Activated CD4-positive, CD25-positive, alpha-beta regulatory T cell (primary cell): ENCODE data around the gene MYOG.

ENCODE experiments used
- DNase-seq, 4 experiments: peaks; one replicate each; lab custom pipeline; 2025; lab: John Stamatoyannopoulos, UW

MYOG gene

DNA sequence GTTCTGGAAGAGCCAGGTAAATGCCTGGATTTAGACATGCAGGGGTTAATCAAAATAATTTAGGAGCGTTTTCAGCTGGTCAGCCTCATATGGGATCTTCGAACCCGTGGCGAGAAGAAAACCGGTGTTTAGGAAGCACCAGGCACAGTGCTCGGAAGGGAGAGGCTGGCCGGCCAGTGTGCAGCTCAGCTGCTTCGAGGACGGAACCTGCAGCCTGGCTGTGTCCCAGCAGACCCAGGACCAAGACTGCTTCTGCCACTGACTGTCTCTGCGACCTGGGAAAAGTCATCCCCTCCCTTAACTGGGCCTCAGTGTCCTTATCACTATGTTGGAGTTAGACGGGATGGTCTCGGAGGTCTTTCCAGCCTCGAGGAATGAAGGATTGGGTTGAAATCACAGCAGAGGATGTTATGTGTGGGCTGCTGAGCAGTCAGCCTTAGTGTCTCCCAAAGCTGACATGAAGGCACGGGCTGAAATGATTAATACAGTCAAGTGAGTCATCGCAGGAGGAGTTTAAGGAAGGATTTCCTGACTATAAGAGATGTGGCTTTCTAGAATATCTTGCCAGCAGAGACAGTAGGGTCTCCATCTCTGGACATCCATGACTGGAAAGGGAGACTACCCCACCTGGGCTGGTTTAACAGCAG lies 38.7 kb downstream of the MYOG start:
- DNase-seq, result no peak

DNA sequence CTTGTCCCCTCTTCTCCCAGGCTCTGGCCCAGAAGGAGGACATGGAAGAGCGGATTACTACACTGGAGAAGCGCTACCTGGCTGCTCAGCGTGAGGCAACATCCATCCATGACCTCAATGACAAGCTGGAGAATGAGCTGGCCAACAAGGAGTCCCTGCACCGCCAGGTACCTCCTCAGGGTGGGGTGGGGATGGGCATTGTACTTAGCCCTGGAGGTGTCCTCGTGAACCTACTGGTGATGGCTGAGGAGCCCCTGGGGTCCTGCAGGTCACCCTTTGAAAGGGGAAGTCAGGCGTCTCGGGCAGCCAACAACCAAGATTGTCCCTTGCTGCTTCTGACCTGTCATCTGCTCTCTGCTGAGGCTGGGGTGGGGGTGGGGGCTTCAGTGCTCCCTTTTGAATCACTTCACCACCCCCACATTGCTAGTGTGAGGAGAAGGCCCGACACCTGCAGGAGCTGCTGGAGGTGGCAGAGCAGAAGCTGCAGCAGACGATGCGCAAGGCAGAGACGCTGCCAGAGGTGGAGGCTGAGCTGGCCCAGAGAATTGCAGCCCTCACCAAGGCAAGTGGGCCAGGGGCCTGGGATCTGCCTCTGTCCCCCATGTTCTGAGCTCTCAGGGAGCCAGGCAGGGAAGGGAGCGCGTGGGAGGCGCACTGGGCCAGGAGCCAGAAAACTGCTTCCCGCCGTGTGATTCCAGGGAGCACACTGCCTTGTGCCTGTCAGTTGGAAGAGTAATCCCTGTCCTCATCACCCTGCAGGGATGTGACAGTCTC lies 39.8 kb downstream of the MYOG start:
- no peak for DNase-seq

DNA sequence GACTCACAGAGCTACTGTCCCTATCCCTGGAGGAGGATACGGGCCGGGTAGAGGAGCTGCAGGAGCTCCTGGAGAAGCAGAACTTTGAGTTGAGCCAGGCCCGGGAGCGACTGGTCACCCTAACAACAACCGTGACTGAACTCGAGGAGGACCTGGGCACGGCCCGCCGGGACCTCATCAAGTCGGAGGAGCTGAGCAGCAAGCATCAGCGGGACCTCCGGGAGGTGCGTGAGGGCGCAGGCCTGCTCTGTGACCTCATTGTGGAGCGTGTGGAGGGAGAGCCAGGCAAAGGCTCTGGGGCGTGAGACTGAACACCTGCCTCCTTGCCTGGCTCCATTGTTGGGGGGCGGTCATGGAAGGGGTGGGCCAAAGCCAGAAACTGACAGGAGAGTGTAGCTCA lies 40.5 kb downstream of the MYOG start:
- DNase-seq, result no peak

DNA sequence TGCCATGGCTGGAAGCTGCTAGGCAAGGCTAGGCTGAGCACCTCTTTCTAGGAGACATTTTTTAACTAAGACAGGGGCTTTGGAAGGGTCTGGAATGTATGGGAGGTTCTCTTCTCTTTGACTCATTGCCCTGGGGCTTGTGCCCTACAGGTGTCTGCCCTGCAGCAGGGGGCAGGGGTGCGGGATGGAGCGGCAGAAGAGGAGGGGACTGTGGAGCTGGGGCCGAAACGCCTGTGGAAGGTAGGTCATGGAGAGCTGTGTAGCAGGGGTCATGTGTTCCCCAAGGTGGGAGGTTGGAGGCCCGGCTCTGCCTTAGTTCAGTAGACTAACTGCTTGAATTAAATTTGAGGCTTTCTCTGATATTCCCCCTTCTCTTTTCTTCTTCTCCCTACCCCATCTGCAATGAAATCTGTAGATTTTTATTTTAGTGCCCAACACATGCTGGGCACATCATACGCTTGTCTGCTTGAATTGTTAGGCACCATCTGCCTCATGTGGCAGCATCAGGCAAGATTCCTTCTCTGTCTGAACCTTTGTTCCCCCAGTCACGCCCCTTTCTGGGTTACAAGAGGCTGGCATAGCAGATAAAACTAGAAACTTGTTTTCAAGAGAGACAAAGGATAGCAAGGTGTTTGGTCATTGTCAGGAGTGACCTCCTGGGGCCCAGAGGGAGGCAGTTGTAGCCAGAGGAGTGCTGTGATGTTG lies 41.1 kb downstream of the MYOG start:
- DNase-seq, result no peak

DNA sequence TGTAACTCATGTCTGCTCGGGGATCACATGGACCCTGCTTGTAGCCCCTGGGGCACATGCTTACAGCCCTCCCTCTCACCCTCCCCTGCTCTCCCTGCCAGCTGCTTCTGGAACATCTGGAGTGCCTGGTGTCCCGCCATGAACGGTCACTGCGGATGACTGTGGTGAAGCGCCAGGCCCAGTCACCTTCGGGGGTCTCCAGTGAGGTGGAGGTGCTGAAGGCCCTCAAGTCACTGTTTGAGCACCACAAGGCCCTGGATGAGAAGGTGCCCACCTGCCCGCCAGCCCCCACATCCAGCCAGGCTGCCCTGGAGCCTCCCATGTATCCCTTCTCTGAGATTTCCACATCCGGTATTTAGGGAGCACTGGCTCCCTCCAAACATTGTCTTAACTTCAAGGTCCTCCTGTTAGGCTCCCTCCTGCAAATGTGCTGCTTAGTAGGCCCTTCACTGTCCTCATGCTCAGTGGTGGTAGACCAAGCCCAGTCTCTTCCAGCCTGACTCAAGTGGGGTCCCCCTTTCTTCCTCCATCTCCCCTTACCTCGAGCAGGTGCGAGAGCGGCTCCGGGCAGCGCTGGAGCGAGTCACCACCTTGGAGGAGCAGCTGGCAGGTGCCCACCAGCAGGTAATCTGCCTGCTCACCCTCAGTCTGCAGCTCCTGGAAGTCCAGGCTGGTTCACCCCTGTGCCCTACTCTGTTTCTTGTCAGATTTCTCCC lies 41.8 kb downstream of the MYOG start:
- no peak for DNase-seq

DNA sequence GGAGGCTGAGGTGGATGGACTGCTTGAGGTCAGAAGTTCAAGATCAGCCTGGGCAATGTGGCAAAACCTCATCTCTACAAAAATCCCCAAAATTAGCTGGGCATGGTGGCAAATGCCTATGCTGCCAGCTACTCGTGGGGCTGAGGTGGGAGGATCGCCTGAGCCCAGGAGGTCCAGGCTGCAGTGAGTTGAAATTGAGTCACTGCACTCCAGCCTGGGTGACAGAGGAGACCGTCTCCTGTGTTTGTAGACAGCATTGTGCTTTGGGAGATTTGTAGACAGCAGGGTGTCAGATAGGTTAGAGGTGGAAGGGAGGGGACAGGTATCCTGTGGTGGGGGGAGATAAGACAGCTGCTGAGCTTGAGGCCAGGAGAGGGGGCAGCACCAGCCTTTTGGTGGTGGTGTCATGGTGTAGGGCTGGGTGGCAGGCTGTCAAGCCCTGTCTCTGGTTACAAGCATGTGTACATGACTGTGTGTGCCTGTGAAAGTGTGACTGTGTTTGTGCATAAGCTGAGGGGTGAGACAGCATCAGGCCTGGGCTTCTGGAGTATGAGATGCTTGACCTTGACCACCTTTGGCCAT lies 44.4 kb downstream of the MYOG start:
- no peak for DNase-seq

DNA sequence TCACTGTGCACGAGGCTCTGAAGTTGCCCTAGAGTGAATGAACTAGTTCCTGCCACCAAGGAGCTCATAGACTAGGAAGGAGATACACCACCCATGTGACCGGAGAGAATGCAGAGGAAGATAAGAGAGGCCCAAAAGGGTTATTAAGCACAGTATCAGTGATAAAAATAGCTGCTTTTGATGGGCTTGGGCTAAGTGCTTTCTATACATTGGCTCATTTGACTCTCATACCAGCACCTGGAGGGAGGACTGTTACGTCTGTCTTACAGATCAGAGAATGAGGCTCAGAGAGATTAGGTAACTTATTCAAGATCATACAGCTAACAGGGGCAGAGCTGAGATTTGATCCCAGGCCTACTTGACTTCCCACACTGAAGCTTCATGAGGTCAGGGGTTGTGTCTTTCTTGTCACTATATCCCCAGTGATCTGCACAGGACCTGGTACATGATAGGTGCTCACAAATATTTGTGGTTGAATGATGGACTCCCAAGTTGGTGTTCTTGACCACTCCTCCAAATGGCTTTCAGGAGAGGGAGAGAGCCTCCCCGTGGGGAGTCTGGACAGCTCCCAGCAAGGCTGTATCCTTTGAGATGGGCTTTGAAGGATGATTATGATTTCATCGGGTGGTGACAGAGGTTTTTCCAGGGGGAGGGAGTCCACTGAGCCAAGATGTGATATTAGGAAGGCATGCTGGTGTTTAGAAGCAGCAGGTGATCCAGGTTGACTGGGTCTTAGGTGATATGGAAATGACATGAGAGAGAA lies 45.1 kb downstream of the MYOG start:
- DNase-seq, result no peak

DNA sequence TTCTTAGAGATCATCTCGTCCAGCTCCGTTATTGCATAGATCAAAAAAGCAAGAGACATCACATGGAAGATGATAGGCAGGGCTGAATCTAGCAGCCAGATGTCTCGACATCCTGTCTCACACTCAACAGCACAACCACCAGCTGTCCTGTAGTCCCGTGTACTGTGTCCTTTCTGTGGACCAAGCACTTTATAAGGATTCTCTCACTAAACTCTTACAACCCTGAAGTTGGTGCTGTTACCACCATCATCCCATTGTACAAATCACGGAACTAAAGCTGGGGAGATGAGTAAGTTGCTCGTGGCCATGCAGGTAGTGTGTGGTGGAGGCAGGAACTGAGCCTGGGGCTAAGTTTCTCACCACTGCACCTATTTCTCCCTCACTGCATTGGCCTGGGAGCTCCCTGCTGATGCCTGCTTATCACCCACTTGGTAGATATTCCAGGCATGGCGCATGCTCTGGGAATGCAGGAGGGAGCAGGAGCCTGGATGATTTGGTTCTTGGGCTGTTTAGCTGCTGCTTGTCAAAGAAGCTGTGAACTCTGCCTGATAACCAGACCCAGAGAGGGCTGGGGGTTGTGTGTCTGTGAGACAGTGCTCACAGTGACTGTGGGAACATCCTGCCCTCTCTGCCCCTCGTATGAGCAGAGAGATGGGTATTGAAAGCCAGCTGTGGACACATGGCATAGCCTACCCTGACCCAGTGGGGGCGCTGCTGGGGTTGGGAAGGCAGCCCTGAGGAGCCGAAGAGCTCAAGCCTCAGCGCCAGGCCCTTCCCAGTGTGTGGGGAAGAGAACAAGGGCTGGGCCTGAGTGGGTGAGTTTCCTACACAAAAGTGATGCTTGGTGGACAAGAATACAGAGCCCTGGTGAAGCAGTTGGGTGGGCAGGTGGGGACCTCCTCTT lies 46.0 kb downstream of the MYOG start:
- DNase-seq, result no peak

DNA sequence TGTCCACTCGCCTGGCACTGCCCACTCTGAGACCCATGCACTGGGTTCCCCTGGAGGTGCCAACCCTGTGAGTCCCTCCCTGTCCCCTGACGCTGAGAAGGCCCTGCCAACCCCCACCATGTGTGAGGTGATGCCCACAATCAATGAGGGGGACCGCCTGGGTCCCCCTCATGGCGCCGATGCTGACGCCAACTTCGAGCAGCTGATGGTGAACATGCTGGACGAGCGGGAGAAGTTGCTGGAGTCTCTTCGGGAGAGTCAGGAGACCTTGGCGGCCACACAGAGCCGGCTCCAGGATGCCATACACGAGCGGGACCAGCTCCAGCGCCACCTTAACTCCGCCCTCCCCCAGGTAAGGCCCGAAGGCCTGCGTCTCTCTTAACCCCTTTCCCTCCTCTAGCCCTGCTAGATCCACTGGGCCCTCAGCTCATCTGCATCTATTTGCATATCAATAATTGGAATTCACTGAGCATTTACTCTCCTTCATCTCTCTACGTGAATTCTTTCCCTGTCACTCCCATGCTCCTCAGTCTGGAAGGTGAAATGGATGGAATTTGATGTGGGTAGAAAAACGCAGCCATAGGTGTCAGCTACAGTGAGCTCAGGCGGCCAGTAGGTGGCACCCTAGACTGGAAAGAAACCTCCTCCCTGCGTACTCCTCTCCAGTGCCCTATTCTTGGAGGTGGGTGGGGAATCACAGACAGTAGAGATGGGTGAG lies 46.8 kb downstream of the MYOG start:
- peak in 3 of 4 experiments; percentile 14 to 51 (median 14) for DNase-seq

DNA sequence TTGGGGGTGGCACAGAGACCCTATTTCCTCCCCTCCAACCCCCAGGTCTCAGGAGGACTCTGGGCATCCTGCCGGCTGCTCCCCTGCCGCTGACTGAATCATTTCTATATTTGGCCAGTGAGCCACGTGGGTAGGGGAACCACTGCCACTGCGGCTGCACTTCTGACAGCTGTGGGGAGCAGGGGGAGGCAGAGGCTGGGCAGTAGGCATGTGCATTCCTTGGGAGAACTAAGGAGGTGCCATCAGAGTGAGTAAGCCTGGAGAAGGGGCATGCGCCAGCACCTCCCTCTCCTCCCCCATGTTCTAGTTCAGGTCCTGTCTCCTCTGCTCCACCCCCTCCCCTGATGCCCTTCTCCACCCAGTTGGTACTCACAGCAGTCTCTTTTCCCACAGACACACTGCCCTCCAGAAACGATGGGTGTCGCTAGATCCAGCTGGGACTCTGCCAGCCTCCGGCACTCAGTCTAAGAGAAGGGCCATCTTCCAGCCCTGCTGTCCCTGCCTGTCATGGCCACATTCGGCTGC lies 47.5 kb downstream of the MYOG start:
- no peak for DNase-seq

DNA sequence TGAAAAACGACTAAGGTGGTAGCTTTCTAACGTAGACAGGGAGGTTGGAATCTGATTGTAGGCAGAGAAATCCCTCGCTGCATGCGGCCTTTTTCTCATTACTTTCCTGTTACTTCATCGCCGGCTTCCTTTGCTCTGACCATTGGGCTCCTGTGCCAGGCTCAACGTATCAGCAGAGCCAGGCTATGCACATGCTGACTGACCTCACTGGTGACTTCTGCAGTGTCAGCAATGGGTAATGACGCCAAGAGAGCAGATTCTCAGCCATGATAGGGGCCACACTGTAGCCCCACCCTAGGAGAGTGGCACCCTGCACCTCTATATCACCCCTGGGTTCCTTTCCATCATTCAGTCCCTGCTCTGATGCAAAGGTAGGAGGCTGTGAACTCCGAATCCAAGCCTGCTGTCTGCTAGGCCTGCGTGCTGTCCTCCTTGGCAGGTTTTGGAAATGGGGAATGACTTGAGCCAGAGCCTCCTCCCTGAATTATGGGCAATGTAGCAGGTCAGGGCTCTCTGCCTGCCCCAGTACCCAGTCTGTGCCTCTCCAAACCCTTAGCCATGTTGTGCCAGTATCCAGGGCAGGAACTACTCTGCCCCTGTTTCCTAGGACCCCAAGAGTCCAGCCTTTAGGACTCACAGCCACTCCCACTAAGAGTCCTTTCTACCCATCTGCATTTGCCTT lies 48.2 kb downstream of the MYOG start:
- no peak for DNase-seq

DNA sequence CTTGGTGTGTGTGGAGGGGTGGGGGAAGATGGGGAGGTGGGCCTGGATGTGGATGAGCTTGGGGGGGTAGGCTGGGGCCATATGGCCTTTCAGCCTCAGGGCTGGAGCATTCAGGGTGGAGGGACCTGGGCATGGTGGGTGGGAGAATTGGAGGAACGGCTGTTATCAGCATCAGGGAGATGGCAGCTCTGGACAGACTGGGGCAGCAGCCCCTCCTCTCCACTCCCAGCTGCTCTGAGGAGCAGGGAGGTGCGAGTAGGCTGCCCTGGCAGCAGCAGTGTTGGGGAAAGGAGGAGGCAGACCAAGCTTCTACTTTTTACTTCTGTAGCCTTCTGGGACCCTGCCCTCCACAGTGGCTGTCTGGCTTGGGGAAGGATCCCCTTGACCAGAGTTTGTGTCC lies 49.3 kb downstream of the MYOG start:
- DNase-seq, result no peak

DNA sequence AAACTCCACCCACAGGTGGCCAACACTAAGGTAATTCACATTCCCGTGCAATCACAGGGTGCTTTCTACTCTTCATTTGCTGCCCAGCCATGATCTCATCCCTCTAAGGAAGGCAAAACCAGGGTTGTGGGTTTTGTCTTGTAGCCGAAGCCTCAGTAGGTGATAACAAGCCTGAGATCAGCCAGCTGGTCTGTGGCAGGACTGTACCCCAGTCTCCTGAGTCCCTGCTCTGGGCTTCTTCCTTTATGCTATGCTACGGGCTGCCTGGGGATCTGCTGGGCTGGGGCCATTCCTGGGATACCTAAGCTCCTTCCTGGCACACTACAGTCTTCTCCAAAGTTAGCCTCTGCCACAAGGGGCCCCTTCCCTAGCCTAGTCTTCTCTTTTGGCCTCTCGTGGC lies 49.7 kb downstream of the MYOG start:
- DNase-seq, result no peak

DNA sequence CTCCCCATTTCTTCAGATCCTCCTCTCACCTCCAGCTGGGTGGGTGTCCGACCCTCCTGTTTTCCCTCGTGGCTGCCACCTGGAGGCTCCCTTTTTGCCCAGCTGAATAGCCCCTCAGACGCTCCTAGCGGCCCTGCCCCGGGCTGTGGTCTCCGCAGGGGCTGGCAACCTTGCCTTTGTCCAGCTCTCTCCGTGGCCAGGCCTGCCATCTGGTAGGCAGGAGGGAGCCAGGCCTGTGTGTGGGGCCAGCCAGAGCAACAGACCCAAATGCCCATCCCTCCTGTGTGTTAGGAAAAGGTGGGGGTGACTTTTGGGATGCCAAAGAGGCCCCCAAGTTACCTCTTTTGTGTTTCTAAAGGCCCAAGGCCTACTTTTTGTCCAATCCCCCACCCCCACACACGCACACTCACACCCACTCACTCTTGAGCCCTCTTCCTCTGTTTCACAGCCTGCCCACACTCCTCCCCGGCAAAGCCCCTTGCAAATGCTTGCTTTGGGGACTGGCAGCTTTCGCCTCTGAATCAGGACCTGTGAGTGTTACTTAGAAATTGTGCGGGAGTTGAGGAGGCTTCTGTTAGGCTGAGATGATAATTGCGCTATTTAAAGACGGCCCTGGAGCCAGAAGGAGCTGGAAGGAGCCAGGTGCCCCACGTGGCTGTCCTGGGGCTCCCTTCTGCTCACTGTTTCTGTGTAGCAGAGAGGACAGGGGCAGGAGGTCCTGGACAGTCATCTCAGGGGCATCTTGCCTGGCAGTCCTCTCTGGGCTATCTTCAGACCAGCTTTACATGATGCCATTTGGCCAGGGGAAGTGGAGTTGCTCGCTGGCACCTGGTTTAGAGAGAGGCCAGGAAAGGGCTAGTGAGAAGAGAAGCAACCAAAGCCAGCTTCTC lies 50.5 kb downstream of the MYOG start:
- DNase-seq, result no peak

DNA sequence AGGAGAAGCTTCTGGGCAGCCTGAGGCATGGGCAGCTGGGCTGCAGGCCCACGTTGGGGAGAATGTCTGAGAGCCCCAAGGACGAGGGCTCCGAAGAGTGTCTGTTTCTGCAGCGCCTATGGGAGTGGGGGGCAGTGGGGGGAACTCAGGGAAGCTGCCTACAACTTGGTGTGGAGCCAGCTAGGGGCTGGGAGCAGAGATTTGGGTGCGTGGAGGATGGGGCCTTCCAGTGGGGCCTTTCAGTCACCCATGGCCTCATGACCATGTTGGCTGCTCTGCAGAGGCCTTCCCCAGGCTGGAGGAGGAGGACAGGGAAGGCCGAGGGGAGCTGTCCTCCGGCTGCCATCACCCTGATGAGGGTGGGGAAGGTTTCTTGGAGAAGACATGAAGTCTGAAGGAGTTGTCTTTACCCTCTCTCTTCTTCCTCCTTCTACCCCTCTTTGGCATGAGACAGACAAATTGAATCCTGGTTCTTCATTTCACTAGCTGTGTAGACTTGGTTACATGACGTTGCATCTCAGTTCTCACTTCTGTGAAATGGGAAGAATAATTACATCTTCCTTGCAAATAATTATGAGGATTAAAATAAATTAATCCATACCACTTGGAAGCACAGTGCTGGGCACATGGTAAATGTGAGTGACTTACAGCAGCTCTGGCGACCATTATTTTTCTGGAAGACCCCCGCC lies 51.2 kb downstream of the MYOG start:
- DNase-seq, result no peak

DNA sequence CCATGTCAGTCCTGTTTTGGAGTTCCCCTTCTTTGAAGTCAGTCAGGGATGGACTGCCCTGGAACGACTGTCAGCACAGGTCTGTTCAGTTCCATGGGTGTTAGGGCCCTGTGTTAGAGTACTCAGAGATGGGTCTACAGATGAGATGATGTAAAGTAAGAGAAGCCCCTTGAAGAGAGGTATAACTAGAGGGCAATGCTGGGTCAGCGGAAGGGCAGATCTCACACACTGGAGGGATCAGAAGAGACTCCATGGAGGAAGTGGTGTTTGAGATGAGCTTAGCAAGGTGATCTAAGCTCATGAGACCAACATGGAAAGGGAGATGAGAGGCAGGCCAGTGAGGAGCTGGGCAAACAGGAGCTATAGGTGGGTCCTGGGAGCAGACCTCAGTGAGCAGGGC lies 51.9 kb downstream of the MYOG start:
- DNase-seq, result no peak

DNA sequence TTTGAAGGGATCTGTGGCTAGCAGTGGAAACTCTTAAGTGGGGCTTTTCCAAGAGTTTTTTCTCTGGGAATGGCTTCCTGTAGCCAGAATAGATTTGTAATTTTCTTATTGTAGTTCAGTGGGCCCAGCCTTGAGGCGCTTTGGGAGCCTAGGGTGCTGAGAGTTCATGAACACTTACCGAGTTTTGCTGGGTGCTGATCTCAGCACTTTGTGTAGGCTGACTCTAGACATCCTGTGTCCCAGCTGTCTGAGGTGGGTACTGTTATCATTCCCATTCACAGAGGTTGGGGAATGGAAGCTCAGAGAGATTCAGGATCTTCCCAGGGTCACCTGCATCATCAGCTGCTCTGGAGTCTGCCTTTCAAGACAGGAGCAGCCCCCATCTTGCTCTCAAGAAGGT lies 52.5 kb downstream of the MYOG start:
- no peak for DNase-seq
